Urothelium cell line (cell line): ENCODE data around the gene CCNJL.

Source experiments
- DNase-seq: peaks from one replicate; pipeline ENCODE4 v3.0.0; 2011; ENCODE audit warnings: low spot score, mixed read lengths
- FAIRE-seq: peaks from 2 replicates; lab custom pipeline; 2011; peaks lifted over from hg19 to GRCh38; lab: Jason Lieb, UNC

CCNJL gene

DNA sequence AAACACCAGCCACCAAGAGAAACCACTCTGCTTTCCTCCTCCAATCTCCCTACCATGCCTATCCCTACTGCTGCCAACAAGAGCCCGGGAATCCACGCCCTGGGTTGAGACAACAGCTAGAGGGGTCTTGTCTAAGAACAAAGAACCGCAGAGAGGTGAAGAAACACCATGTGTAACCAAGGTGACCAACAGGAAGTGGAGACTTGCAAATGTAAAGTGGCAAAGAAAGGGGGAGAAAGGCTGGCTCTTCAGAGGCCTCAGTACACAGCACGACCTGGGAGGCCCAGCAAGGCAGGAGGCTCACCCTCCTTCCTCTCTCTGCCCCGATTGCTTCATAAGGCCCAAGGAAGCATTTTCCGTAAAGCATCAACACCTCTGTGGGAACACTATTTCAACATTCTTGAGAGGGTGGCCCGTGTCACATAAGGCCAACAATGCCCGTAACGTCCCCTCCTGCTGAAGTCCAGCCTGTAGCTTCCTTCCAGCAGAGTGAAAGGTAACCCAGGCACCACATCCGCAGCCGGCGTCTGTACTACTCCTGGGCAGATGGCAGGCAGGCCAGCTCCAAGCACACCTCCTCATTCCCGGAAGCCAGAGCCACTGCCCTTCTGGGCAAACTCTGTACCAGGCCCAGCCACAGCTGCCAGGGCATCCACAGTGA is 18.3 kb downstream of the CCNJL start:
- DNase-seq (no peak), FAIRE-seq (no peak)

DNA sequence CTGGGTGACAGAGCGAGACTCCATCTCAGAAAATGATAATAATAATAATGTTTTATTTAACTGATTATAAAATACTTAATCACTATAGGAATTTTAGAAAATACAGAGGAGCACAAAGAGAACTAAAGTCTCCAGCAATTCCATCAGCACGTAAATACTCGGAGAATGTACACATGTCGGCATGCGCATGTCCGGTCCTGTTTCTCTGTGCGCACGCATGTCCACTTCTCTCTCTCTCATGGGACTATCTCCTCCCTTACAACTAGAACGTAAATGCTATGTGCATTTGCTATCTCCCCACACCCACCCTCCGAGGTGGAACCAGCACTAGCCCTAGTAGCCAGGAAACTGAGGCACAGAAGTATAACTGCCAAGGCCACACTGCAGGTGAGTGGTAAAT is 19.0 kb downstream of the CCNJL start:
- FAIRE-seq: no peak

DNA sequence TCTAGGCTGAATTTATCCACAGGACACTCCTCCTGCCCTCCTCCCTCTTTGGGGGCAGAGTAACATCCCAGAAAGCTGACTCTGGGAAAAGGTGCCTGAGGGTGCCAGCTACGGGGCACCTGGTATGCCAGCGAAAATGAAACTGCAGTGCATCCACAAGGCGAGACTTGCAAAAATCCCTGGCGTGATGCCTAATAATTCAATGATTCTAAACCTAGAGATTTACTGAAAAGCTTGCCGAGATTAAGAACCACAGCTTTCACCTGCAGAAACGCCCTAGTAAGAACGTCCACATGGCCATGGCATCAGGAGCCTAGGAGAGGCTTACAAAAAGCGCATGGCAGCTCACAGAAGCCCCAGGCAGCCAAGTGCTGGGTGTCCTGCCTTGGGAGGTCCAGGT is 20.9 kb downstream of the CCNJL start:
- no peak for DNase-seq
- no peak for FAIRE-seq

More for the DNA sequence above, 19.0 kb downstream of the CCNJL start:
- DNase-seq: no peak

DNA sequence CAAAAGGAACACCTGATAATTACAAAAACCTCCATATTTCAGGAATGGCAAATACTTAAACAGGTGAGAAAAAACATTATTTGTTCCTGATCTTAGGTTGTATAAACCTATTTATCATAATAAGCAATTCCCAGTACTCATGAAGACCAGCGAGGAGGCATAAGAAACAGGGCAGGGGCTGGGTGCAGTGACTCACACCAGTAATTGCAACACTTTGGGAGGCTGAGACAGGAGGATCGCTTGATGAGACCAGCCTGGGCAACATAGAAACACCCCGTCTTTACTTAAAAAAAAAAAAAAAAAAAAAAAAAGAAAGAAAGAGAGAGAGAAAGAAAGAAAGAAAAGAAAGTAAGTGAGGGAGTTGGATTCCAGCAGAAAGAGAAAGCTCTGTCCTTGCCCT is 21.6 kb downstream of the CCNJL start:
- no peak for DNase-seq
- no peak for FAIRE-seq

DNA sequence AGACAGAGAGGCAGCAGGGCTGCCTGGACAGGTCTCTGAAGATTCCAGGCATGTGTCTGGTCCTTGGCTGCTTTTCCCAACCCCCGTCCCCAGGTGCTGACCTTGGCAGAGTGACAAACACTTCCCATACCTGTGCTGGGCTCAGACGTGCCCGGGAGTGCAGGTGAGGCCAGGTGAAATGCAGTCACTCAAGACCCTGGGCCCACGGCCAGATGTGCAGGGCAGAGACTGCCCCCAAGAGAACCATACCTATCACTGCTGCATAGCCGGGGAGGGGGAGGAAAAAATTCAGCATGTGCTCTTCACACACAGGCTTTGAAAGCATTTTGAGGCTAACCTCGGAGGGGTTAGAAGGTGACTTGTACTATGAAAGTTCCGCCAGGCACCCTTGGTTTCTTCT is 22.6 kb downstream of the CCNJL start:
- FAIRE-seq: no peak
- no peak for DNase-seq

DNA sequence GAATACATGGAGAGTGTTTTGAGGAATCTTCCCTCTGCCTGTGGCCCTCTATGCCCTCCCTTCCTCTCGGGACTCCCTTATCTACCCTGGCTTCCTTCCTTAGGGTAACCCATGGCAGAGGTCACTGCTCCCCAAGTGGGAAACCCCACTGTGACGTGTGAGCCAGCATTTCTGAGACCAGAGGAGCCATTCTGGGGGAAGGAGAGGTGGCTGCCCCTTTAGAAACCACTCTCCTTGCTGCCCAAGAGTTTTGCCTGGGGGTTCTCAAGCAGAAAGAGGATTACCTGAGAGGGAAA is 23.1 kb downstream of the CCNJL start:
- DNase-seq (no peak), FAIRE-seq (no peak)

DNA sequence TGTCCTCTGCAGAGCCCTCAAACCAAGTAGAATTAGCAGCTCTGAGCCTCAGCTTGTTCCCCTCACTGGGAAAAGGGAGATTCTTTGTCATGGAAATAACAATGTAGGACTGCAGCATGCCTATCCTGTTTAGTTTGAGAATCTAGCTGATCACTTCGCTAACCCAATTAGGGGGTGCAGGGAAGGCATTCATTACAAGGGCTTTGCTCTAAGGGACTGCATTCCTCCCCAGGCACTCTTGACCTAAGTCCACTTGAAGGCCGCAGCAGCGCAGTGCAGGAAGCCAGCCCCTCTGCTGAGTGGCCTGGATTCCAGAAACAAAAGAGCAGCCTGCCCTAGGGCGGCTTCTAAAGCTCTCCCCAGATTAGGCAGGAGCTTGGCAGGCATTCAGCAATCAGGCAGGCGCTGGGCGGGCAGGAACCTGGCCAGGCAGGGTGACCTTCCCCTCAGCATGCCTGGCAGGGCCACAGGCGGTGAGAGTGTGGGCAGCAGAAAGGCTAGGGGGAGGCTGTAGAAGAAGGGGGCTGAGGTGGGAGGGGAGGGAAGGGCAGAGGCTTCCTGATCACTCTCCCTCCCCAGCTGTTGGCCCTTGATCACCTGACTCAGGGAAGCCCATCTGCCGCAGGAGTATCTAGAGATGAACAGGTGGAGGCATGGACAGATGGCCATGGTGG is 24.8 kb downstream of the CCNJL start:
- FAIRE-seq (no peak), DNase-seq (no peak)

DNA sequence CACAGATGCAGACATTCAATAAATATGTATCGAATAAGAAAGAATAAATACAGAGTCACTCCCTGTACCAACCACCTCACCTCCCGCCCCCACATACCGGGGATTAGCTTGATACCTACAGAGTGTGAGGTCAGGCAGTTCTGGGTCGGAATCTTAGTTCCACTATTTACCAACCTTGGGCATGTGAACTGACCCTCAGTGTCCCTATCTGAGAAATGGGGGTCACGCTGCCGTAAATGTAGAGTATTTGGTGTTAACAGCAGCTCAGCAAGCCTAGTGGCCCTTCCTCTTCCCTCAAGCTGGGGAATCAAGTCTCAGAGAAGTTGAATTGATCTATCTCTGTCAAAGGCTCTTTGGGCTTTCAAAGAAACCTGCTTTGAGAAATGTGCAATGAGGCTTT is 25.4 kb downstream of the CCNJL start:
- FAIRE-seq: no peak
- no peak for DNase-seq

DNA sequence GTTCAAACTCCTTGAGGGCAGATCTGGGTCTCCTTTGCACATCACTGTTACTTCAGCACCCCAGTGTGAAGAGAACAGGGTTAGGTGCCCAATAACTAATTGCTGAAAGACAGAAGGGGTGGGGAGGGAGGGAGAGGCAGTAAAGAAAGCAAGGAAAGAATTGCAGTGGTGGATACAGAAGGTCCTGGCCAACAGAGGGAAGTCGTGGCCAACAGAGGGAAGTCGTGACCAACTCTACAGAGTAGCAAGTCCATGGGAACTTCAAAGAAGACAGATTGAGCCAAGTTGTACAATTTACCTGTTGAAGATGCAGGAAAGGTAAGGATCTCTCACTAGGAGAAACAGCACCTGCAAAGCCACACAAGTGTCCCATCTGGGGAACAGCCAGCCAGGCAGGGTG is 27.0 kb downstream of the CCNJL start:
- no peak for DNase-seq
- no peak for FAIRE-seq

DNA sequence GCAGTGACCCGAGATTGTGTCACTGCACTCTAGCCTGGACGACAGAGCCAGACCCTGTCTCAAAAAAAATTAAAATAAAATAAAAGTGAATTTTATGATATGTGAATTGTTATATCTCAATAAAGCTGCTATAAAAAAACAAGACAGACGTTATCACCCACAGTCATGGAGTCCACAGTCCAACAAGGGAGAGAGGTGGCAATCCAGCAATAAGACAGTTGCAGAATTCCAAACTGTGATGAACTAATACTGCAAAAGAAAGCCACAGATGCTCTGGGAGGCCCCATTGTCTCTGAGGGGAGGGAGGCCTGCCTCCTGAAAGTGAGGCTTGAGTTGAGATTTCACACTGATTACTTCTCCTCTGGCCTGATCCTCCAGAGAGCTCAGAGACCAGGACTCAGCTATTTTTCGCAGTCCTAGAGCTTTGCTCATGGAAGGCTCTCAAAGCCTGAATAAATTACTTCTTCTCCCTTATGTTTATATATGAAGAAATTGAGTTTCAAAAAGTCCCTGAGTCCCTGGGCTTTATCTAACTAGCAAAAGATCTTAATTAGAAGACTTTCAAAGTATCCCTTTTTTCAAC is 28.0 kb downstream of the CCNJL start:
- no peak for DNase-seq
- no peak for FAIRE-seq

DNA sequence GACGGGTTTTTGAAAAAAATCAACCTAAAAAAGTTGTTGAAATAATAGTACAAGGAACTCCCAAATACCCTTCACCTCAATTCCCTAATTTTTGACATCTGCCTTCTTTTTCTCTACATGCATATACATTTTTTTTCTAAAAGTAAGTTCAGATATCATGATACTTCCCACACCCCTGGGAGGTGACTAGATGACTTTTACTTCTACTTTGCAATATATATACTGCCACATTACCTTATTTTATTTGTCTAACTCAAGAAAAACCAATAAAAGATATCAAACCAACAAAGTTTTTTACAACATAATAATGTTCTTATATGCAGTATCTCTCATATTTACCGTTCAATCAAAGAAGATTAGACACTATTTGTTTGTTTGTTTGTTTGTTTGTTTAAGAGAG is 31.1 kb downstream of the CCNJL start:
- FAIRE-seq (no peak), DNase-seq (no peak)

DNA sequence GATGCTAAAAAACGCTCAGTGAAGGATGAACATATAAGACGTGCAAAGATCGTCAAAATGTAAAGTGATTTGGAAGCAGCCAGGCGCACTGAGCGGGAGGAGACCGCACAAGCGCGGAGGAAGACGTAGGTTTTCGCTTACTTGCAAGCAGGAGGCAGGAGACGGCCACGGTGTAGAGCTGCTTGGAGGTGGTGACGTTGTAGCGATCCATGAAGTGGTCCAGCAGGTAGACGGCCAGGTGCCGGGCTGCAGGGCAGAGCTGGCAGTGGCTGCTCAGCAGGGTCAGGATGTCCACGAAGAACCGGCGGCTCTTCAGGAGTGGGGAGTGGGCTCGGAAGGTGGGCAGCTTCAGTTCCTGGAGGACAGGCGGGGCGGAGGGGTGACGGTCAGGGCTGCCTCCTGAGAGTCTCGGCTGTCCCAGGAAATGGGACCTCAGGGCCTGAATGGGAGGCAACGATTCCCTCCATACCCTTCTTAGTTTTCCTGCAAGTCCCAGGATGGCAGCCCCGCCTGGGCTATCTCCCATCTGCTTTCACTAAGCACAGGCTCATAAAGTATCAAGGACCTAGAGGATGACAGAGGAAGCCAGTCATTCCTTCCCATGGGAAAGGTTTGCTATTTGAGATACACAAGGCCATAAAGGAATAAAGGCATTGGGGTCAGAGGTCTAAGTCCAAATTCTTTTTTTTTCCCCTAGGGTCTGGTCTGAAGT is 31.8 kb downstream of the CCNJL start:
- DNase-seq (no peak), FAIRE-seq (no peak)

DNA sequence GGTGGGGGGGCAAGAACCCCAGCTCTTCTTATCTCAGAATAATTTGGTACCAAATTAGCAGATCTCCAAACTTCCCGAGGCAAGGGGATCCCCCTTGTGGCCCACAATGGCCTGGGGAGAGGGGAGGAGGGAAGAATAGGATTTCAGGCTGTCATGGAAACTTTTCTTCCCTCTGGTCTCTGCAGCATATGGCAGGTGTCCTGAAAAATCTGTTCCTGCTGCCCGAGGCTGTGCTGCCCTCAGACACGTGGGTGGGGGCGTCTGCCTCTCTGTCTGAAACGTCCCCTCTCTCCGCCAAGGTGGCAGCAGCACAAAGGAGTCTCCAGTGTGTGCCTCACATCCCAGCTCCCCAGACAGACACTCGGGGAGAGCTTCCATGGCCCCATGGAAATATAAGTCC is 34.0 kb downstream of the CCNJL start:
- no peak for DNase-seq
- no peak for FAIRE-seq

DNA sequence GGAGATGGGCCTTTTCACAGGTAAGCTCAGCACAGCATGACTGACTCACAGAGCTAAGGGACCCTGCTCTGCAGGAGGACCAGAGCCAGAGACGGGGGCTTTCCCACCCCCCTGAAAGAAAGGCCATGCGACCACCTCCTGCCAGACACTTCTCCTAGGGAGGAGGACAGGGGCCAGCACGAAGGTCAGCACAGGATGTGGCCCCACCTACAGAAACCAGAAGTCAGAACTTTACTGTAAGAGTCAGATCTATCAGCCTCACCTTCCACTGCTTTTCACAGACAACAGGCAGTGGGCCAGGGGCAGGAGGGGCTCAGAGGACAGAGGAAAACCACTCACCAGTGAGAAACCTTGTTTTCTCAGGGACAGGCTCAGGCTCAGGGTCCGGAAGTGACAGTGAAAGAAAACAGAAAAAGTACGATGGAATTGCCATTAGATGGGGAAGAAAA is 37.9 kb downstream of the CCNJL start:
- DNase-seq: no peak
- no peak for FAIRE-seq

DNA sequence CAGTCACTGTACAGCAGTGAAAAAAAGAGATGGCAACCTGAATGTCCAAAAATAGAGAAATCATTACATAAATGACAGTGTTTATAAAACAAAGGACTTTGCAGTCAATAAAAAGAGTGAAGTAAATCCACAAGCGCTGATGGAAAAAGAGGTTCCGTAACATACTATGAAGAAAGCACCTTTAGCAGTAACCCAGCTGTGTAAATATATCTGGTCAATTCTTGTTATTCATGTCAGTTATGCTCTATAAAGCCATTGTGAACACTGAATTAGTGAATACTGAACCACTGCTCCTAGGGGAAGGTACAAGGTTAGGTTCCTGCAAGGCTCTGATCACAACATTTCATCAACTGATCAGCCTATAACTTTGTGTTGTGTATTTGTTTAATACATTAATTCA is 39.5 kb downstream of the CCNJL start:
- FAIRE-seq (no peak), DNase-seq (no peak)

DNA sequence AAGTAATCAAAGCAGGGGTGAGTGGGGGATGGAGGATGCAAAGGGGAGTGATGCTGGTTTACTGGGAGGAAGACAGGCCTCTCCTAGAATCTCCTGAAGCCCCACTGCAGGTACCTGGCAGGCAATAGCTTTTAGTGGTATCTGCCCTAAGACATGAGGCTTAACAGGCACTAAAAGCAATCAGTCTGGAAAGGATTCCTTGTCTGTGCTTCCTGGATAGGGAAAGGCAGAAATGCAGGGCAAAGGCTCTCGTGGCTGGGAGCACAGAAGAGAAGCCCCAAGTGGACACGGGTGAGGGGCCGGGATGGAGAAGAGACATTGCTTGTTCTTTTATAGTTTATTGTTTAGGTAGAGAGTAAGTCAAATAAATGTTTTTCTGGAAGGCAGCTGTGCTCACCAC is 40.1 kb downstream of the CCNJL start:
- FAIRE-seq: no peak

DNA sequence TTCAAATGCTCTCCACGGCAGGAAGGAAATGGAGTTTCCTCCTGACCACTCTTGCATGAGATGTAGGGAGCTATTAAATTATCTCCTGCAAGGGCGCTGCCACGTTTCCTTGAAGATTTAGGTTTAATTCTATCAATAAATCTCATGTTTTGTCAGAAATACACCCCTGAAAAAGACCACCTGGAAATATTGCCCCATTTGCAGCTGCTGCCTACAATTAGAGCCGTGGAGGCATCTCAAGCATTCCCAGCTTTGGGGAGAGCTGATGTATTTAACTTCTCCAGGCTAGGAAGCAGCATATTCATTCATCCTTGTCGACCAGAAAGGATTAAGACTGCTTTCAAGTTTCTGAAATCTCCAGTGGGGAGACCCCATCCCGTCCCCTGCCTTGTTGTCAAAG is 40.5 kb downstream of the CCNJL start:
- no peak for DNase-seq
- FAIRE-seq: no peak

More for the DNA sequence above, 40.1 kb downstream of the CCNJL start:
- DNase-seq: no peak

DNA sequence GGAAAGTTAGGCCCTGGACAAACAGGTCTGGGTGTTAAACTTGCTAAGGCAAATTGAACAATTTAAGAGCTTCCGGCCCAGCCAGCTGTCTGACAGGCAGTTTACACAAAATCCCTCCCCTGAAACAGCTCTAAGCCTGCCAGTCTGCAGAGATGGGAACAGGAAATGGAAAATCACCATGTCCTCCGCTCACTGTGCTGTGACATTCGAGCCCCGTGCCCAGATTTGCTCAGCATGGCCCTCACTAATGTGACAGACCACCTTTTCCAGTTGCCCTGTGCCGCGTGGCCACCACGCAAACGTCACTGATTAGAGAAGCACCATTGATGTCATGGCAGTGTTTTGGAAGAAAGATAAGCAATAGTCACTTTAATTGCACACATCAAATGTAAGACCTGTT is 41.0 kb downstream of the CCNJL start:
- no peak for DNase-seq
- FAIRE-seq: no peak

DNA sequence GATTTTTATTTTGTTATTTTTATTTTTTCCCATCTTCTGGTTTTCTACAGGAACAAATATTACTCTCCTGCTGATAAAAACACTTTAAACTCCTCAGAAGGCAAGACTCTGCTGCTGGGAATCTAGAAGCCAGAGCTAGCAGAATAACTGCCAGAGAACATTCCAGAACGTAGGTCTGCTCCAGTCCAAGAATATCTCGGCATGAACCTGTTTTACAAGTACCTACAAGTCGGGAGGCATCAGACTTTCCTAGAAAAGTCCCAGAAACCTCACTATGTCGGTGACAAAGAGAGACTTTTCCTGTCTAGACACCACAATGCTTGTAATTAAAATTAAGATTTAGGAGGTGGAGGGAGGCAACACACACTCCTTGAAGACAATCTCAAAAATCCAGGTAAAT is 41.7 kb downstream of the CCNJL start:
- FAIRE-seq: no peak

DNA sequence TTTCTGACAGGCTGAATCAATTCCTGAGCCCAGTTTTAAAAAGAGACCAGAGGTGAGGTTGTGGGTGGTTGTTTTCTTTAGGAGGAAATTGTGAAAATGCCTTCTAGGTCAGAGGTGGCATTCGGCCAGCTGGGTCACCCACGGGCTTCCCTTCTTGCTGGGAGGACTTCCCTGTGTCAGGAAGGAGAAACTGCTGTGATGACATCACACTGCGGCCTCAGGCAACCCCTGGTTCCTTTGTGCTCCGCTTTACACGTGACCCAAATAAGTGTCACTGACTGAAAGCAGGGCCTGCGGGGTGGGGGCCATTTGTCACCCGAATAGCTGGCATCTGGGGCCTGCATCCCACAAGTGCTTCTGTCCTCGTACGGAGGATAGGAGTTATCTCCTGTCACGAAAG is 43.3 kb downstream of the CCNJL start:
- DNase-seq (no peak), FAIRE-seq (no peak)

More for the DNA sequence above, 41.7 kb downstream of the CCNJL start:
- DNase-seq: no peak

DNA sequence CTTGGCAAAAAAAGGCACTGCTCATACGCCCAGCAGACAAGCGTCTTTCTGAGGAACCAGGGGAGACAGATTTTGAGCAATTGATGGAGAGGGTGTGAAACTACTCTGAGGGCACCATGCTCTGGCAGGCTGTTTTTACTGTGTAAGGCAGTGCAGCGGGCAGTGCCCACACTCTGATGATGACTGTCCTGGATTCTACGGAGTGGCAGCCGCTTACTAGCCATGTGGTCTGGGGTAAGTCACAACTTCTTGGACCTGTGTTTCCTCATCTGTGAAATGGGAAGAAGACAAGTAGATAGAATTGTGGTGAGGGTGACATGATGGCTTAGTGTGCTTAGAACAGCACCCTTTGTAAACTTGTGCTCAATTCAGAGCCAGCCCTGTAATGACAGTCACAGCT is 44.2 kb downstream of the CCNJL start:
- FAIRE-seq (no peak), DNase-seq (no peak)

DNA sequence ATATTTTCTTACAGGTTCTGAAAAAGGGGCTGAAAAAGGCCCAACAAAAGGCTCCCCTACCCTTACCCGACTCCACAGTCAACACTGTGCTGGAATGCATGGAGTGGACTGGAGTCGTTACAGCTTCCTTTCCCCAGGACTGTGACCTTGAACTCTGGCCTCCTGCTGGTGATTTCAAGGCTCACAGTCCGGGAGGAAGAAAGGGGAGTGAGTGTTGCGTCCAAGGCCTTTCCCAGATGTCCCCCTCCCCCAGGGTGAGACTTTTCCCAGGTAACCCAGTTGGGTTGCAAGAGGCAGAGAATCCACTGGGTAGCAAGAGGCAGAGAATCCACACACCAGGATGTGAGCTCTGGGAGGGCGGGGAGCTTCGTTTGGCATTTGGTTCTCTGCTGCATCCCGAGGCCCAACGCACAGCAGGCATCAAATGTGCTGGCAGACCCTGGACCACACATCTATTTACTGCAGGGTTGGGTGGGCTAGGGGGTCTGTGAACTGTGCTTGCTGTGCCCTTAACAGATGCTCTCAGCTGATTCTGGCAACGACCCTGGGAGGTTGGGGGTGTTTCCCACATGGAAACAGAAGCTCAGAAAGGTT is 45.5 kb downstream of the CCNJL start:
- FAIRE-seq: no peak
- DNase-seq: no peak
